PC-3 (cell line): ENCODE measurements around the gene ODC1. TPM values are rescaled to one million over a fixed set of nuclear protein-coding genes. Genes with fewer than 3 reads are reported as not detected.

Experiments
- ATAC-seq: fragments of 200-7000 bp; cut with Tn5 transposase; 2 replicates; pipeline ENCODE4 v1.9.1; 2020; ENCODE audit warnings: mild to moderate bottlenecking, moderate library complexity
- BruUV-seq: library from RNA; stranded (reverse); fragments of 400-500 nt; replicated peaks from 2 replicates; lab custom pipeline; 2021; lab: Mats Ljungman, UMichigan
- CTCF ChIA-PET: fragments of 300-600 bp; sonication (Branson Sonifier 250); formaldehyde crosslinking; loops from one replicate; lab custom pipeline; 2022; ENCODE audit warnings: antibody characterized with exemption; lab: Charles Lee
- POLR2A ChIA-PET: fragments of 300-600 bp; sonication (Branson Sonifier 250); formaldehyde crosslinking; loops from one replicate; lab custom pipeline; 2022; ENCODE audit warnings: antibody characterized with exemption; ENCODE audit not compliant: unreplicated experiment; lab: Charles Lee
- DNase-seq: peaks from one replicate; pipeline ENCODE4 v3.0.0-alpha.2; 2015
- H2AFZ ChIP-seq: fragments of 300-600 bp; sonication (generic); 2 replicates; pipeline ENCODE4 v1.6.0; 2016; ENCODE audit warnings: antibody characterized with exemption, low read length
- H3F3A ChIP-seq: fragments of 300-600 bp; sonication (generic); one replicate; pipeline ENCODE4 v1.6.0; 2017; ENCODE audit warnings: antibody characterized with exemption, low read length, control low read depth, mild to moderate bottlenecking; ENCODE audit not compliant: unreplicated experiment
- H3K27ac ChIP-seq: fragments of 300-600 bp; sonication (generic); 2 replicates; pipeline ENCODE4 v1.5.1; 2016; ENCODE audit warnings: mild to moderate bottlenecking, low read length
- H3K27me3 ChIP-seq: fragments of 300-600 bp; sonication (generic); 2 replicates; pipeline ENCODE4 v1.6.1; 2016; ENCODE audit warnings: low read length, mixed read lengths
- H3K36me3 ChIP-seq: fragments of 300-600 bp; sonication (generic); 2 replicates; pipeline ENCODE4 v1.6.1; 2016; ENCODE audit warnings: low read depth, mixed run types, low read length, mixed read lengths
- H3K4me1 ChIP-seq: fragments of 300-600 bp; sonication (generic); 2 replicates; pipeline ENCODE4 v1.5.1; 2016; ENCODE audit warnings: low read length; ENCODE audit not compliant: insufficient read depth
- H3K4me2 ChIP-seq: fragments of 300-600 bp; sonication (generic); 2 replicates; pipeline ENCODE4 v1.6.0; 2016; ENCODE audit warnings: low read length
- H3K4me3 ChIP-seq: fragments of 300-600 bp; sonication (generic); 2 replicates; pipeline ENCODE4 v1.5.1; 2016; ENCODE audit warnings: mild to moderate bottlenecking, low read length, mixed read lengths
- H3K79me2 ChIP-seq: fragments of 300-600 bp; sonication (generic); 2 replicates; pipeline ENCODE4 v1.6.1; 2017; ENCODE audit warnings: low read length, mixed read lengths
- H3K9ac ChIP-seq: fragments of 300-600 bp; sonication (generic); 2 replicates; pipeline ENCODE4 v1.6.0; 2016; ENCODE audit warnings: mild to moderate bottlenecking, low read length
- H3K9me2 ChIP-seq: fragments of 300-600 bp; sonication (generic); replicated peaks from 2 replicates; pipeline ENCODE4 v1.6.1; 2016; ENCODE audit warnings: mixed run types, low read length, mixed read lengths
- H3K9me3 ChIP-seq: fragments of 300-600 bp; sonication (generic); 2 replicates; pipeline ENCODE4 v1.6.1; 2016; ENCODE audit warnings: low read length, mixed read lengths
- H4K20me1 ChIP-seq: fragments of 300-600 bp; sonication (generic); 2 replicates; pipeline ENCODE4 v1.6.1; 2016; ENCODE audit warnings: low read length, mixed read lengths
- EZH2 ChIP-seq: fragments of 300-600 bp; sonication (generic); IDR thresholded peaks from one replicate; pipeline ENCODE4 v1.6.1; 2017; ENCODE audit warnings: antibody characterized with exemption, mild to moderate bottlenecking, low read length; ENCODE audit not compliant: unreplicated experiment
- EZH2phosphoT487 ChIP-seq: fragments of 300-600 bp; sonication (generic); IDR thresholded peaks from 2 replicates; pipeline ENCODE4 v1.6.1; 2018; ENCODE audit warnings: mild to moderate bottlenecking, antibody characterized with exemption, low read length, borderline replicate concordance
- intact Hi-C: fragments of 100-400 bp; cut with micrococcal nuclease; formaldehyde crosslinking; loops from 2 replicates; pipeline ENCODE4 v1.9.0; 2023
- total RNA-seq: library from RNA; depleted of rRNA; stranded (reverse); fragments of >200 nt; gene quantifications from 2 replicates; pipeline ENCODE4 v1.2.3, GENCODE V29; 2014
- TF ChIP-seq, protein P1 (sequence below): fragments of 300-600 bp; sonication (generic); conservative IDR thresholded peaks from 2 replicates; pipeline ENCODE4 v1.5.1; 2017; ENCODE audit warnings: antibody characterized with exemption, low read depth, mild to moderate bottlenecking, low read length

Gene ODC1
- total RNA-seq, 1 experiment from 2014 or later: 712 TPM

DNA sequence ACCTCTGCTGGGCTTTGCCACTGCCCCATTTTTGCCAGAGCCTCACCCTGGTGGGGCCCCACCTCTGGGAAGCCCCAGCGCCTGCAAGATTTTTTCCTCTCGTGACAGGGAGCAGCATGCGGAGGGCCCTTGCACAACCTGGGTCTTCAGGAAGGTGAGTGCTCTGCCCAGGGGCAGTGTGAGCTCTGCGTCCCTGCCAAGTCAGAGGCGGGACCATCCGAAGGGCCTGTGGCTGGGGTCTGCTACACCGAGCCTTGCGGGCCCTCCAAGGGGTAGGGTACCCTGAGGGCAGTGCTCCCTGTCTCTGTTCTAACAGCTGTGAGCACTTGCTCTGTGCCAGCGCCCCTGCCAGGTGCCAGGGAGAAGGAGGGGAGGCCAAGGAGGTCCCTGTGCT, 5.8 kb upstream of the ODC1 start:
- no peaks in the 10 kb centered on the region for H3F3A ChIP-seq
- peaks cover 60% of the 10 kb centered on the region for H3K4me1 ChIP-seq
- intact Hi-C loops: loop anchor here (2.0 kb wide), 2 partner anchors 123 to 215 kb away; no protein-coding TSS in a partner anchor
- no peaks in the 10 kb centered on the region for H3K9me2 ChIP-seq
- no peaks in the 10 kb centered on the region for H3K27me3 ChIP-seq
- H3K27ac ChIP-seq: no peak overlapping the region
- H4K20me1 ChIP-seq: no peaks in the 10 kb centered on the region
- ATAC-seq (no peak), DNase-seq (no peak)
- CTCF ChIA-PET: no interaction called here
- H3K4me2 ChIP-seq: no peak overlapping the region
- TF ChIP-seq EZH2phosphoT487: no peak
- TF ChIP-seq EZH2: no peak
- TF ChIP-seq, protein P1, sequence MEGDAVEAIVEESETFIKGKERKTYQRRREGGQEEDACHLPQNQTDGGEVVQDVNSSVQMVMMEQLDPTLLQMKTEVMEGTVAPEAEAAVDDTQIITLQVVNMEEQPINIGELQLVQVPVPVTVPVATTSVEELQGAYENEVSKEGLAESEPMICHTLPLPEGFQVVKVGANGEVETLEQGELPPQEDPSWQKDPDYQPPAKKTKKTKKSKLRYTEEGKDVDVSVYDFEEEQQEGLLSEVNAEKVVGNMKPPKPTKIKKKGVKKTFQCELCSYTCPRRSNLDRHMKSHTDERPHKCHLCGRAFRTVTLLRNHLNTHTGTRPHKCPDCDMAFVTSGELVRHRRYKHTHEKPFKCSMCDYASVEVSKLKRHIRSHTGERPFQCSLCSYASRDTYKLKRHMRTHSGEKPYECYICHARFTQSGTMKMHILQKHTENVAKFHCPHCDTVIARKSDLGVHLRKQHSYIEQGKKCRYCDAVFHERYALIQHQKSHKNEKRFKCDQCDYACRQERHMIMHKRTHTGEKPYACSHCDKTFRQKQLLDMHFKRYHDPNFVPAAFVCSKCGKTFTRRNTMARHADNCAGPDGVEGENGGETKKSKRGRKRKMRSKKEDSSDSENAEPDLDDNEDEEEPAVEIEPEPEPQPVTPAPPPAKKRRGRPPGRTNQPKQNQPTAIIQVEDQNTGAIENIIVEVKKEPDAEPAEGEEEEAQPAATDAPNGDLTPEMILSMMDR: no peak
- POLR2A ChIA-PET: no interaction called here
- peaks cover 12% of the 10 kb centered on the region for H3K79me2 ChIP-seq
- BruUV-seq: no TSS peak
- H3K9ac ChIP-seq: no peak overlapping the region; the same call in 1 of the 2 replicates
- H3K4me3 ChIP-seq: no peak overlapping the region
- H3K36me3 ChIP-seq: no peaks in the 10 kb centered on the region
- H2AFZ ChIP-seq: no peak overlapping the region
- no peaks in the 10 kb centered on the region for H3K9me3 ChIP-seq

DNA sequence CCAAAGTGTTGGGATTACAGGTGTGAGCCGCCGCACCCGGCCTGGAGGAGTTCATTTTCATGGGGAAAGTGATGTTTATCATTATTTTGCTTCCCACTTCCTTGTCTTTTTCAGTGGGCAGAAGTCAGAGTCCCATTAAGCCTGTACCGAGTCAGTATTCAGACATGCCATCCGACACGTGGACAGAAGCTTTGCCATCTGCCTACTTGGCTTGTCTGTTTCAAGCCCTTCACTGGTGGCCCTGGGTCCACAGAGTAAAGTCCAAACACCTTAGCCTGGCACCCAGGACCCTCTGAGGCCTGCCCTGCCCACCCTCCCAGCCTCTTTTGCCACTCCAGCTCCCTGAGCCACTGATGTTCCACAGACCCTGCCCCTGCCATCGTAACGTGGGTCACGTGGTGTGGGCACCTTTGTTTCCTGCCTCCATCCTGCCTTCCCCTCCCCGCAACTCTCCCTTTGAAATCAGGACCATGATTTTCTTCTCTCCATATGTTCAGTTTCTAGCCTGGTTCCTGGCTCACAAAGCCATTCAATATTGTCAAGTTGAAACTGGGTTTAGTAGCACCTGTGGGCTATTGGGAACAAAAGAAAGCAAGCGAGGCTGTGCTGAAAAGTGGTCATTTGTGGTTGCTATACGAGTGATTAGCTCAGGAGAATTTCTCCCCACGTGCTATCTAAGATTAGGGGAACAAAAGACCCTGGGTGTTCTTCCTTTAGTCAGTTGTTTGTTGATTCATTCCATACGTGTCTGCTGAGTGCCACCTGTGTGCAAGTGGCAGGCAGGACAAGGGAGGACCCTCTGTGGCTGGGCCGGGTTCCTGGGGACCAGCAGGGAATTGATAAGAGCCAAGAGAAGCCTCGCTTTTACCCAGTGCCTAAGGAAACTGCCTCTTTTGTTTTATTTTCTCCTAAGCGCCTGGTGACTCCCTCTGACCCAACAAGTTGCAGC, 5.1 kb upstream of the ODC1 start:
- Histone ChIP-seq H3K27me3 (no peaks in the 10 kb centered on the region), H3K9me3 (no peaks in the 10 kb centered on the region), H4K20me1 (no peaks in the 10 kb centered on the region), H3K27ac (peak overlapping the region; percentile 62), H3K9me2 (no peaks in the 10 kb centered on the region), H3K4me1 (peaks cover 60% of the 10 kb centered on the region), H3F3A (no peaks in the 10 kb centered on the region), H3K4me3 (no peak overlapping the region), H3K9ac (peak overlapping the region; percentile 48), H3K79me2 (peaks cover 15% of the 10 kb centered on the region), H3K36me3 (no peaks in the 10 kb centered on the region), H3K4me2 (no peak overlapping the region), H2AFZ (no peak overlapping the region)
- ChIA-PET CTCF (interaction anchor here (1.1 kb wide), 1 partner anchor 207 kb away, joined by 6 read pairs; no protein-coding TSS in a partner anchor), POLR2A (no interaction called here)
- no TSS peak for BruUV-seq
- intact Hi-C loops: loop anchor here (1.0 to 2.0 kb wide), 4 partner anchors 40 to 216 kb away; no protein-coding TSS in a partner anchor
- no peak for TF ChIP-seq EZH2
- no peak for TF ChIP-seq EZH2phosphoT487
- TF ChIP-seq, protein P1: no peak
- DNase-seq (no peak), ATAC-seq (no peak)
